Vagina (tissue), 2 donors: ENCODE data around the gene PFAS.

Experiments
- POLR2A ChIP-seq, 2 donors: fragments of 450-650 bp; IDR thresholded peaks; one replicate each; pipeline ENCODE4 v1.6.1; 2017; ENCODE audit warnings: antibody characterized with exemption in 2 of 2, mild to moderate bottlenecking in 2 of 2, moderate library complexity in 2 of 2
- TF ChIP-seq, protein P1 (sequence below), 3 experiments: fragments of 450-650 bp in 2 of 3; fragments of 200-600 bp in 1 of 3; sonication (generic) in 1 of 3; IDR thresholded peaks; one replicate each; pipeline ENCODE4 v1.5.1; 2017 to 2019; ENCODE audit warnings: antibody characterized with exemption in 3 of 3, mild to moderate bottlenecking in 2 of 3, moderate library complexity in 2 of 3

DNA sequence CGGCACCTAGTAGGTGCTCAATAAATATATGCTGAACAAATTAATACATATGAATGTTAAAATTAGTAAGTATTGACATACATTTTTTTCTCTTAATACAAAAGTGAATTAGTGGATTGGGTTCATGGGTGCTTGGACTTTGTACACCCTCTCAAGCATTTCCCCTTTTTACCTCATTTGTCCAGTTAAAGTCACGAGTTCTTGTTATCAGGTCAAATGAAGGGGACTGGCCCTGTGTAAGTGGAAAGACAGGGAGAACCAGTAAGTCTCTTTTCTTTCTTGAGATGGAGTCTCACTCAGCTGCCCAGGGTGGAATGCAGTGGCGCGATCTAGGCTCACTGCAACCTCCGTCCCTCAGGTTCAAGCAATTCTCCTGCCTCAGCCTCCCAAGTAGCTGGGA is 25.7 kb downstream of the PFAS start:
- TF ChIP-seq POLR2A (IDR thresholded peaks at IDR 0.05), result no peak
- TF ChIP-seq, protein P1, sequence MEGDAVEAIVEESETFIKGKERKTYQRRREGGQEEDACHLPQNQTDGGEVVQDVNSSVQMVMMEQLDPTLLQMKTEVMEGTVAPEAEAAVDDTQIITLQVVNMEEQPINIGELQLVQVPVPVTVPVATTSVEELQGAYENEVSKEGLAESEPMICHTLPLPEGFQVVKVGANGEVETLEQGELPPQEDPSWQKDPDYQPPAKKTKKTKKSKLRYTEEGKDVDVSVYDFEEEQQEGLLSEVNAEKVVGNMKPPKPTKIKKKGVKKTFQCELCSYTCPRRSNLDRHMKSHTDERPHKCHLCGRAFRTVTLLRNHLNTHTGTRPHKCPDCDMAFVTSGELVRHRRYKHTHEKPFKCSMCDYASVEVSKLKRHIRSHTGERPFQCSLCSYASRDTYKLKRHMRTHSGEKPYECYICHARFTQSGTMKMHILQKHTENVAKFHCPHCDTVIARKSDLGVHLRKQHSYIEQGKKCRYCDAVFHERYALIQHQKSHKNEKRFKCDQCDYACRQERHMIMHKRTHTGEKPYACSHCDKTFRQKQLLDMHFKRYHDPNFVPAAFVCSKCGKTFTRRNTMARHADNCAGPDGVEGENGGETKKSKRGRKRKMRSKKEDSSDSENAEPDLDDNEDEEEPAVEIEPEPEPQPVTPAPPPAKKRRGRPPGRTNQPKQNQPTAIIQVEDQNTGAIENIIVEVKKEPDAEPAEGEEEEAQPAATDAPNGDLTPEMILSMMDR (IDR thresholded peaks at IDR 0.05), result no peak
